Pons (tissue), 1 donor: ENCODE measurements around the gene RASSF1.

Experiments used
- DNase-seq: peaks from one replicate; pipeline ENCODE4 v3.0.0-alpha.2; 2016; ENCODE audit warnings: low spot score

RASSF1 gene

DNA sequence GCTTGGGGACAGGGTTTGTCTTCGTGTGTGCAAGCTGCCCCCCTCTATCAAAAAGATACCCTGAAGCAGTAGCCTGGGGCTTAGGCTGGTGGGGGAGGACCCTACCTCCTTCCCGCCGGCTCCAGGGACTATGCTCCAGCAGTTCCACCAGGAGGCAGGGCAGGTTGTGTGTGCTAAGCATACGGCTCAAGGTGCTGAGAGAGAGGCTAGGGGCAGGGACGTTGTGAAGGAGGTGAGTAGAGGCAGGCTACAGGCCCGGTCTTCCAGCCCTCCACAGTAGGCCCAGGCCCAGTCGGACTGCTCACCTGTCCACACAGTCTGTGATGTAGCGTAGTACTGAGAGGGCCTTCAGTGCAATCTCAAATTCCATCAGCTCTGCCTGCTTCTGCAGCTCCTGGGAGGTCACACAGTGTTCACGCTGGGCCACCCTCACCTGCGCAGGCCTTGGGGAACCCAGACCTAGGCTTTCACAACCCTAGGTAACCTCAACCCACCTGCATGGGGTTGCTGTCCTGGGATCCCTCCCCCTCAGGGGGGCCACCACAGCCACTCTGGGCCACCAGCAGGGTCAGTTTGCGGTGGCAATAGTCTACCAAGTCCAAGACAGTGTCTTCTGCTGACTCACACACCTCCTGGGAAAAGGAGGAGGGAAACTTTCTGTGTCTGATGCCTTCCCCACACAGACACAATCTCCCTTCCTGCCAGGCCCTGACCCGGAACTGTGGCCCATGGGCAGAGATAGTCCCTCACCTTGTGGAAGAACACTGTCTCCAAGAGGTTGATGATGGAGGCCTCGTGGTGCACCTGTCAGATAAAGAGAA is 2.4 kb upstream of the RASSF1 start:
- no peak for DNase-seq

DNA sequence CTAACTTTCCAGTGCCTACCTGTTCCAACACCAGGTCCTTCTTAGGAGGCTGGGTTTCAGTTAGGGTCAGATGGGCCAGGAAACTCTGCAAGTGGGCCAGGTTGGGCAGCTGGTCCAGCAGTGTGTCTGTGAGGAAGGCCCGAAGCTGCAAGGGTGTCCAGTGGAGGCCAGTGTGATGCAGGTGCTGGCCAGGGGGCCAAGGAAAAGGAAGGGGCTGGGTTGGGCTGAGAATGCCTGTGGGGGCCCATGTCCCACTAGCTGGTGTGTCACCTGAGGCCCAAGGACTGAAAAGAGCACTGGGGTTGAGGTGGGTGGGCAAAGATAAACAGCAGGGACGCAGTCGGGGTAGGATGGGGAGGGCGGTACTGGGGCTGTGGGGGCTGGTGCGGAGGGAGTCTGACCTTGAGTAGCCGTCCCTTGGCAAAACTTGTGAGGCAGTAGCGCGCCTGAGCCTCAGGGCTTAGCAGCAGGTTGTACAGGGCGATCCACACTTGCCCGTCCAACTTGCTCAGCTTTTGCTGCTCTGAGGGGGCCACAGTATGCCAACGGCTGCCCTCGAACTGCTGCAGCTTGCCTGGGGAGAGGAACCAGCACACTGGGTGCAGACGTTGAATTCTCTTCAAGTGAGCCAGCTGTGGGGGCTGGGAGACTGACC is 1.5 kb upstream of the RASSF1 start:
- no peak for DNase-seq

DNA sequence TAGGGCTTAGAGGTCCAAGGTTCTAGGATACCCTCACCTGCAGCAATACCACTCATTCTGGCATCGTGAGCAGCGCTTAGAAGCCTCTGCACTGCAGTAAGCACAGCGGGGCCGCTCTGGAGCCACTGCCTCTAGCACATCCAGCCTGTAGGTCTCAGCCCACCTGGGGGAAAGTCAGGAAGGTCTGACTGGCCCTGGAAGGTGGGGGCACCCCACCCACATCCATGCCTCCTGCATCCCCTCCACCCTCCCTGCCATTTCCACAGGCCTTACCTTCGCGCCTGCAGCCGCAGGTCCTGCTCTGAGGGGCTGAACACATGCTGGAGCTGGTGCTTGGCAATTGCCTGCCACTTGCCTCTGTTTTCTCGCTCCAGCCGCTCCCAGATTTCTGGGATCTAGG is 901 bp upstream of the RASSF1 start:
- DNase-seq, result no peak

DNA sequence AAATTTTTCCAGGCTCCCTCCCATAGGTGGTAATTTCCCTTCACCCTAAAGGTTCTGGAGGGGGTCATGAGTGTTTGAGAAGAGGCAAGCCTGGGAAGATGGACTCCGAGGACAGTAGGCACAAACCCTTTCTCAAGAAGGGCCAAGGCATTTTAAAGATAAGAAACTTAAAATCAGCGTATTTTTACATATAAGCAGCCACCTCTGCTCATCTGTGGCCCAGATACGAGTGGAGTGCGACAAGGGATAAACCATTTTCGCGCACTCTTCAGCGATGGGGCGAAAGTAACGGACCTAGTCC is 539 bp downstream of the RASSF1 start:
- DNase-seq, result no peak

DNA sequence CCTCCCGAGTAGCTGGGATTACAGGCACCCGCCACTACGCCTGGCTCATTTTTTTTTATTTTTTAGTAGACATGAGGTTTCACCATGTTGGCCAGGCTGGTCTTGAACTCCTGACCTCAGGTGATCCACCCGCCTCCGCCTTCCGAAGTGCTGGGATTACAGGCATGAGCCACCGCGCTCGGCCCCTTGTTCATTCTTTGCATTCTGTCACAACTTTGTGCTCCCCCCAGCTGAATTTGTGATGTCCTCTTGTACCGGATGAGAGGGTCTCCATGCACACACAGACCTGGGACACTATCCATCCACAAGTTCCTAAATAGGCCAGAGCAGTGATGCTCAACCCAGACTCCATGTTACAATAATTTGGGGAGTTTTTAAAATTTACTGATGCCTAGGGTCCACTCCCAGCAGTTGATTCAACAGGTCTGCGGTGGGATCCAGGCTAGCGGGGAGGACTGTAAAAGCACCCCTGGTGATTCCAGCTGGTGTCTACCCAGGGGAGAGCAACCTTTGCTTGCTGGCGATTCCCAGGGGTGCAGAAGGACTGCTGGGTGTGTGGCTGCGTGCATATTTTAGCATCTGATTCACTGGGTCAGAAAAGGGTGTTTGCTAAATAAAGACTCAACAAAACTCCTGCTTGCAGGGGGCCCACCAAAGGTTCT is 1.0 kb downstream of the RASSF1 start:
- DNase-seq, result no peak

DNA sequence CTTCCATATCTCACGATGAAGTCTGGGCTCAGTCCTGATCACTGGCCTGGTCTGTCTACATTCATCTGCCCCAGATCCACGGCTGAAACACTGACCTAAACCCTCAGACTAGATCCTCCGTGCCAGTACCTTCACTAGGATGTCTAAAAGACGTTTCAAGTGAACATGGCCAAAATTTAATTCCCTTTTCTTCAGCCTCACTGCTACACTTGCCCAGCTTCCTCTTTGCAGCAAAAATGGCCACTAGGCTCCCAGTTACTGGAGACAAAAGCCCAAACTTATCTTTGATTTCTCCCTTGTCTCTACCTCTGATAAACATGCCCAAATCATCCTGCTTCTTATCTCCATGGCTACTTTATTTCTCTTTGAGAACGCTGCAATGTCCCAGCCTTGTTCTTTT is 1.7 kb downstream of the RASSF1 start:
- peak; percentile 36 for DNase-seq

DNA sequence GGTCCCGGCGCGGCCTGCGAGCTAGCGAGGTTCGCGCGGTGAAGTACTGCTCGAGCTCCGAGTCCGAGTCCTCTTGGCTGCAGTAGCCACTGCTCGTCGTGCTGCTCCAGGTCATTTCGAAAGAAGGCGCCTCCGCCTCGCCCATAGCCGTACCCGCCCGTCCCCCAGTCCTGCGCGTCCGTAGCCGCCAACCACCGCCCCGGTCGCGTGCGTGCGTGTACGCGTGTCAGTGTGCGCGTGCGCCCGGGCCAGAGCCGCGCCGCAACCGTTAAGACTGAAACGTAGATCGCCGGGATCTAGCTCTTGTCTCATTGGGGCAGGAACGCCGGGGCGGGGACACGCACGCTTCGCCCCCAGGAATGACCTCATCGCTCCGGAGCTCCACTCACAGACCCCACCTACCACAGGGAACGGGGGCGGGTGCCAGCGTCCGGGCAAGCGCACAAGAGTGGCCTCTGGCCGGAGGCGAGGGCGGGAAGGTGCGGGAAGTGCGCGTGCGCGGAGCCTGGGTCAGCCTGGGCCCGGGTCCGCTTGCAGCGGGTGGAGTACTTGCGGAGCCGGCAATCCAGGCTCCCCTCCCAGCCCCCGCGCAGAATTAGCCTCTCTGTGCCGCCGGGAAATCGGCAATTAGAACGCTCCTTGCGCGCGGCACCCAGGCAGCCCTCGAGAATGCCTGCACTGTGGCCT is 3.3 kb downstream of the RASSF1 start:
- peak; percentile 97 for DNase-seq

DNA sequence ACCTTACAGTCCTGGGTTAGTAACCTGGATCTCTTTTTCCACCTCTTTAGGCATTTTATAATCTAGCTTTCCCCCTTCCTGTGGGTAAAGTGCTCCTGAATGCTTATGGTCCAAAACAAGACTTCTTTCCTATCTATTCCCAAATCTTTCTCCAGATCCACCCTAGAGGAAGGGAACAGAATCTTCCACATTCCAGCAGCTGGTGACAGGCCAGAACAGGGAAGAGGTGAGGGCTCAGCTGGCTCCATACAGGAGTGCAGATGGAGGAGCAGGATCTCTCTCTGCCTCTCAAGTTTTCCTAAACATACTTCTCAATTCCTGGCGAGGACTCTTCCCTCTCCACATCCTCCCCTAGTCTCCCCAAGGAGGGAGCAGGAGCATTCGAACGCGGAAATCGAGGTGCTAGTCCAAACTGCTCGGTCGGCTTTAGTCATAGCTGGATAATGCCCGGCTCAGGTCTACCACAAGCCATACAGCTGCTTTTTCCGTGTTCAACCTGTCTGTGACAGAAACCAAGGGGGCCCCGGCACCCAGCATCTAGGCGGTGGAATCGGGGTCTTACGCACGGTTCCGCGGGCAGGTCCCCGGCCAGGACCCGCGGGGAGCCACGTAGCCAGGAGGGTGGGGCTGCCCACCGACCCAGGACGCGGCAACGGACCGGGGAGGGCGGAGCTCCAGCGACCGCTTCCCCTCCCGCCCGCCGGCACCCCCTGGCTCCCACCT is 4.0 kb downstream of the RASSF1 start:
- DNase-seq, result peak; percentile 26

DNA sequence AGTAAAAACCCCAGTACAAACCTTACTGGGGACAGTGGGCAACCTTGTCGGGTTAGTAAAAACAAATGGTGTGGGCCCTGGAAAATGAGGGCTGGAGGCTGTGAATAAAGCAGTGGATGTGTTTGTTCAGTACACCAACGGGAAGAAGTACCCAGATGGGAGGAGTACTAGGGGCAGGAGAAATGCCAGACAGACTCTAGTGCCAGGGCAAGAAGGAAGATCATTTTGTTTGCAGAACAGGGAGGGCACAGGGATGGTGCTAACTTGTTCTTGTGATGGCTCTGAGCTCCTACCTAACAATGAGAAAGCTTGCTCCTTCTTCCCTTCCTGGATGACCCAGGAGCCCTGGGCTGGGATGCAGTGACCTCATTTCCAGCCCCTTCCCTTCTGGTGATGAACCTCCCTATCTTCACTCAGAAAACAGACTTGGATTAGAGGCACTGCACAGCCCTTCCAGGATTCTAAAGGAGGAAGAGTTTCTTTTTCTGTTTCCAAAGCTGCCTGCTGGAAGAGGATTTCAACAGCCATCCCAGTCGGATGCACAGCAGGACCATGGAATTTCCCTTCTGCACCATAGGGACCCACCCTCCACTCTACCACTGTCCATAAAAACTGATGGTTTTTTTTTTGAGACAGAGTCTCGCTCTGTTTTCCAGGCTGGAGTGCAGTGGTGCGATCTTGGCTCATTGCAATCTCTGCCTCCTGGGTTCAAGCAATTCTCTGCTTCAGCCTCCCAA is 6.1 kb downstream of the RASSF1 start:
- no peak for DNase-seq

DNA sequence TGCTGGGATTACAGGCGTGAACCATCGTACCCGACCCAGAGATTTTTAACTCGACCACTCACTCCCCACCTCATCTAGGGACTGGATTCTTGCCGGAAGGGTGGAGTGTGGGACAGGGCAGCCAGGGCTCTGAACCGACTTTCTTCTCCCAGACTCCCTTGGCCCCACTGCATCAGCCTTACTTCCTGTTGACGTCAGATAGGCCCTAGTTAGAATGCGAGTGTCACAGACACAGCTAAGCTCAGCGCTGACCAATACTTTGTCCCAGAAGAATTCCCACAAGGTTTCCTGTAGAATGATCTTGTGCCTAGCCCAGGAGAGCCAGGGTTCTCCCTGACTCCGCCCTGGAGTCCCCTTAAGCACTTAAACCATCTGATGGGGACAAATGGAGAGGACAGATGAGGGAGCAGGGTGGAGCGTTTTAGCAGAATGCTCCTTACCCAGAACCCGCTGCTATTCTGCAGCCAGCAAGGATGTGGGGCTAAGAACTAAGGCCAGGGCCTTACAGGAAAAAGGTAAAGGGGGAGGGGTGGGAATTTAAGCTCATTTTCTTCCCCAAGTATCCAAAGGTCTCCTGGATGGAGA is 6.8 kb downstream of the RASSF1 start:
- DNase-seq, result no peak

DNA sequence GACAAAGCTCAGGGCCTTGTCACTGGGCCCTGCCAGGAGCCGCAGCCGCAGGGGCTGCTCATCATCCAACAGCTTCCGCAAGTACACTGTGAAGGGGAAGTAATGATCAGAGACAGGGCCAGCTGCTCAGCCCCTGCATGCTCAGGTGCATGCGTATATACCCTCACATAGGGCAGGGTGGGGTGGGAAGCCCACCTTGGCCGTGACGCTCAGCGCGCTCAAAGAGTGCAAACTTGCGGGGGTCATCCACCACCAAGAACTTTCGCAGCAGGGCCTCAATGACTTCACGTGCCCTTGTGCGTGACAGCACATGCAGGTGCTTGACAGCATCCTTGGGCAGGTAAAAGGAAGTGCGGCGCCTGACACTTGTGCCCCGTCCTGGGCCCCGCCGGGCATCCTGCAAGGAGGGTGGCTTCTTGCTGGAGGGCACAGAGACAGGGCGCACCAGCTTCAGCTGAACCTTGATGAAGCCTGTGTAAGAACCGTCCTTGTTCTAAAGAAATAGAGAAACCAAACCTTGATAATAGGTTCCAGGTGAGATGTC is 9.2 kb downstream of the RASSF1 start:
- no peak for DNase-seq

DNA sequence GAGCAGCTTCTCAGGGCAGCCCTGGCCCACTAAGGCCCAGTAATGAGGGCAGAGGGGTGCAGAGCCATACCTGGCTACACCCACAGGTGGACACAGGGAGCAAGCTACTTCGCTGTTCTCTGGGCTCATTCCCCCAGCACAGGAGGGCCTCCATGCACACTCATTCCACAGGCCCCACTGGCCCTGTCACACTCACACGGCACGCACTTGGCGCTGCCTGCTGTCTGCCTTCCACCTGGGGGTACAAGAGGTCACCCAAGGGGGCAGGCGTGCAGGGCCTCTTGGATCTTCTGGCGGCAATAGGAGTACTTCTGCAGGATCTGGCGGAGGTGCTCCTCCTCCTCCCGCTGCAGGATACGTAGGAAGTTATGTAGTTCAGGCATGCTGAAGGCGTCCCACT is 10.3 kb downstream of the RASSF1 start:
- no peak for DNase-seq

DNA sequence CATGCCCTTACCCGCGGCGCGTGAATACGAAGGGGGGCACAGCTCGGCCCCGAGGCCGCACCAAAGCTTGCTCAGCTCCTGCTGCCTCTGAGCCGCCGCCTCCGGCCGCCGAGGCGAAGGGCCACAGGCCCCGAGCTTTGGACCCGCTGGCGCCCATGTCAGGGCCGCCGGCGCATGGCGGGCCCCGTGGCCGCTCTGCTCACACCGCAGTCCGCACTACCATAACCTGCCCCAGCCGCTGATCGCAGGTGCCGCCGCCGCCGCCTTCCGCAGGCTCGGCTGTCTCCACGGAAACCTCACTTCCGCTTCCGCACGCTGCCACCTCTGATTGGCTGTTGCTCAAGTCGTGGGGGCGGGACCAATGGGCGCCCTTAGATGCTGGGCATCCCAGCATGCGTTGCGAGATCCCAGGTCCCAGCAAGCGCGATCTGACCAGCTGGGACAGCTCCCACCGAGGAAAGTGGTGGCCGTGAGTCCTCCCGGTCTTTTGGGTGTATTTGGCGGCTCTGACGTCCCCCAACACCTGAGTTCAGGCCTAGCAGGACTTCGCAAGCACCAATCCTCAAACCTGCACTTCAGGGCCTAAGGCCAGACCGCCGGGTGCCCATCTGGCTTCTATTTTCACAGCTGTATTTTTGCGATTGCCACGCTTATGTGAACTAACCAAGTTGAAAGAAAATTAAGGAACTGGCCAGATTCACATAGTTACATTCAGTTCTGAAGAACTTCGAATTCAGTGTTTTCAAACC is 12.5 kb downstream of the RASSF1 start, which contains the start of gene TUSC2:
Gene TUSC2 (minus strand): TSS at position 281 of the 749 bp plus-strand sequence. CDS start 124 bp downstream, at position 157.
- DNase-seq, result peak; percentile 98

DNA sequence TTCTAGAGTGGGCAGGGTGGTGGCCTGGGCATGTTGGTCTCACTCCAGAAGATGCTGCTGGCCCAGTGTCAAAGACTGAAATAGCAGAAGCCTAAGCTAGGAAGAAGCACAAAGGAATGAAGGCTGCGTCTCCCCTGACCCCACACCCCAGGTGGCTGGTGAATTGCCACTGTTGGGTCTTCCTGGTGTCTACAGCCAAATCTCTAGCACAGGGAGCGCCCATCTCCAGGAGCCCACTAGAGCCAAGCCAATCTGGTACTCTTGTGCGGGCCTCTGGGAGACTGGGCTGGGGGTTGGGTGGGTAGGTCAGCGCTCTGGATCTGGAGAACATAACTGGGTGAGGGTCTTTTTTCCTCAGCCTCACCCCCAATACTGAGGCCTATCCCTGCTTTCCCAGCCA is 13.5 kb downstream of the RASSF1 start:
- no peak for DNase-seq

DNA sequence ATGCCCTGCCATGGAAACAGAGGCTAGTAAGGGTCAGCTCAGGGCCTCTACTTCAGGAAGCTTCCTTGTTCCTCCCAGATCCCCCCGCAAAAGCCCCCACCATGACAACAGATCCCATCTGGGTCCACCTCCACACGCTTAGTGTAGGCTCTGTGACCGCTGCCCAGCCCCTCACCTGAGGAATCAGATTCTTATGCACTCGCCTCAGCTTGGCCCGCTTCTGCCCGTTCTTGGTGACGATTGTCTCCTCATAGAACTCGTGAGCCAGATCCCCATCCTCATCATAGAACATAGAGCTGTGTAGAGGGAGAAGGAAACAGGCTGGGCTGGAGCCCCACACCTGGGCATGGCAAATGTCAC is 14.5 kb downstream of the RASSF1 start:
- DNase-seq, result no peak

DNA sequence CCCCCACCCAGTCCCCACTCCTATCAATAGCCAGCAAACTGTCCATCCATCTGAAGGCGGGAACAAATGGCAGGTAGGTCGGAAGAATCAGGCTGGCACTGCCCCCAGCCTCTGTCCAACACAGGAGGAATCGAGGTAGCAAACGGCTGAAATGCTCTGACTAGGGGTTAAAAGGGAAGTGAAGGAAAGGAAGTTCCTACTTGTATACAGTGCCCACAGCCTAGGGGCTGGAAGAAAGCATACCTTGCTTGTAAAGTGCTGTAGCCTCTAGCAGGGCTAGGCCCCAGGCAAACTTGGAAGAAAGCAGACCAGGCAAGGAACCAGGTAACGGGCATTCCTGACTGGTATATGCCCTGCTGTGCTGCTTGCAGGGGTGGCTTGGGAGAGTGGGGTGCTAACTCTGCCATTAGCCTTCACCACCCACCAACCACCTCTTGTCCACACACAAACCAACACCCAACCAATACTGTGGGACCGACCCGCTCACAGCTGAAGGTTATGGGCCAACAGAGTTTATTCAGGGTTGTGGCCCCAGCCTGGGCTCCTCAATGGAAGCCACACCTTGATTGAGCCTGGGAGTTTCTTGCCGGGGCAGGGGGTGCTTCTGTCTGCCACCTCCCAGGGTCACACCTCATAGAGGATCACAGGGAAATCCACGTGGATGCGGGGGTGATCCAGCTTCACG is 15.0 kb downstream of the RASSF1 start:
- no peak for DNase-seq

DNA sequence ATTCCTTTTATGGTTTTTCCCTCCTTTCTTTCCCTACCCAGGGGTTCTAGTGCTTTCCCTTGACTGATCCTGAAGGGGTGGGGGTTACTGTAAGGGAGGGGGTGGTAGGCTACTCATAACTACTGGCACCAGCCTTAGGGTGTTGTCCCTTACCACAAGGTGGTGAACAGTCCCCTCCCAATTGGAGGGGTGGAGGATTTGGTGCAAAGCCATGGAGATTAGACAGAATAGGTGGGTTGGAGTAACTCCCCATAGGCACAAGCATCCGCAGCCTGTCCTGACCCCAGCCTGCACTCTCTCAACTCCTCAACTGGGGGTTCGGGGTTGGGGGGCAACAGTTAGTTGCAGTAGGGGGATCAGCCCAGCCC is 15.5 kb downstream of the RASSF1 start:
- DNase-seq, result no peak

DNA sequence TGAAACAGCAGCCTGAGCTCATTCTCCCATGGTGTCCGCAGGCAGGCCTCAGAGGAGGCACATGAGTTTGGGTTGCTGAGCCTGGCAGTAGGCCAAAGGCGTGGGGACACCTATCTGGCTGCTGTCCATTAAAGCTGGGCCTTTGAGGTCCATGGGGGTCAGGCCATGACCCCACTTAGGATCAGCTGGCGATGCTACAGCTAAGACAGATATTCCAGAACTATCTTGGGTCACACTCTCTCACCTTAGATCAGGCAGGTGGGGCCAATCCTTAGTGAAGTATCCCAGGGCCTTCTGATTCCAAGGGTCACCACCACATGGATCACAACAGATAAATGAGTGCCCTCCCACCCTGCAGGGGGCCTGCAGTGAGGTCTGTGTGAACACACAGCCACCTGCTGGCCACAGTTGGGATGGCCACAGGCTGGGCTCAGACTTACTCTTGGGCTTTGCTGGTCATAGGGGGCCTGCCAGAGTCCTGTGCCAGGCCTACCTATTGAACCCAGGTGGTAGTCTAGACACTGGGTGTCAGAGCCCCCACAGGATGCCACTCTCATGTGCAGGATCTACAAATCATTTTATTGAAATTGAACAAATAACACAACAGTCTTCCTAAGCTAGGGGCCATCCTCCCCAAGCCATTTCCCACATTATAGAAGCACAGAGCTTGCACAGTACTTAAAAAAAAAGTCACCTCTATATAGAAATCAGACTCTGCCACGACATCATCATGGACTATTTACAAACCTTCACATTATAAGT is 16.1 kb downstream of the RASSF1 start:
- DNase-seq, result peak; percentile 77
